Epithelial cell of esophagus (primary cell): ENCODE data around the gene NAXE.

ENCODE experiments used
- DNase-seq: peaks from one replicate; pipeline ENCODE4 v3.0.0; 2010; ENCODE audit warnings: low read depth
- H3K4me3 ChIP-seq: 2 replicates; pipeline ENCODE4 v1.5.1; 2011; ENCODE audit warnings: mild to moderate bottlenecking, low read length, control low read depth
- CTCF ChIP-seq: IDR thresholded peaks from 2 replicates; pipeline ENCODE4 v1.5.1; 2011; ENCODE audit warnings: low read depth, mild to moderate bottlenecking, low read length, control low read depth, inconsistent platforms; ENCODE audit not compliant: insufficient read depth; ENCODE audit errors: missing control alignments

NAXE gene

GRCh38 chr1:156593661-156593989, 2.0 kb downstream of the NAXE start:
- no peak for TF ChIP-seq CTCF
- no peak overlapping the region for H3K4me3 ChIP-seq
- DNase-seq = no peak

GRCh38 chr1:156594190-156594589, 2.6 kb downstream of the NAXE start:
- TF ChIP-seq CTCF = no peak
- no peak for DNase-seq
- no peak overlapping the region for H3K4me3 ChIP-seq

DNA sequence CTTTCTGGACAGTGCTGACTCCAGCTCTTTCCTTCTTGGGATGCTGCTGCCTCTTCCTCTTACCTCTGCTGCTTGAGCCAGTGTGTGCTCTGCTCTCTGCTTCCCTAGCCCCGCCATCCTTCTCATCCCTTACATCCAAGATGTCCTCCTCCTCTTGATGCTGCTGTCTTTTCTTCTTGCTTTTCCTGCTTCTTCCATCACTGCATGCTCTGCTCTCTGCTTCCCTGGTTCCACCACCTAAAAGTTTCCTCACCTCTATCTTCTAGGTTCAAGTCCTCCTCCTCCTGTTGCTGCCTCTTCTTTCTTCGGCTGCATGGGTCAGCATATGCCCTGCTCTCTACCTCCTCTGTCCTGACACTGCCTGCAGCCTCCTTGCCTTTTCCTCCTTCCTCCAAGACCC, 3.4 kb downstream of the NAXE start:
- no peak for DNase-seq
- H3K4me3 ChIP-seq = no peak overlapping the region
- no peak for TF ChIP-seq CTCF

DNA sequence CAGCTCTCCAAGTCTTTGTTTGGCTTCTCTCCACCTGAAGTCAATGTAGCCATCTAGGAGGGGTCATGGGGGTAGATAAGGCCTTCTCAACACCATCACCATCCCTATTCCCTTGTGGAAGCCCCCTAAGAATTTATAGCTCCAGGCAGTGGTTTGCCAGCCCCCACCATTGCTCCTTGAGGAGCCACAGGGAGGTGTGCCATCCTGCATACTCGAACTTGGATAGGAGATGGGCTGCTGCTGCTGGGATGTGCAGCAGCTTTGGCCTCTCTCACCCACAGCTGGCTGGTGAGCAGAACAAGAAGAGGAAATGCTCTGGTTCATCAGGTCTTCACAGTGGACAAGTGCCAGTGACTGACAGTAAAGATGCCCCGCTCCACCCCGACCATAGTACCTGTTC, 4.8 kb downstream of the NAXE start:
- H3K4me3 ChIP-seq = no peak overlapping the region
- DNase-seq = no peak
- no peak for TF ChIP-seq CTCF

GRCh38 chr1:156598125-156598524, 6.5 kb downstream of the NAXE start:
- no peak for DNase-seq
- TF ChIP-seq CTCF = no peak
- no peak overlapping the region for H3K4me3 ChIP-seq

- no peak overlapping the region for H3K4me3 ChIP-seq
- DNase-seq = no peak
- TF ChIP-seq CTCF = no peak
Observed at GRCh38 chr1:156598731-156599432, 7.3 kb downstream of the NAXE start.

DNA sequence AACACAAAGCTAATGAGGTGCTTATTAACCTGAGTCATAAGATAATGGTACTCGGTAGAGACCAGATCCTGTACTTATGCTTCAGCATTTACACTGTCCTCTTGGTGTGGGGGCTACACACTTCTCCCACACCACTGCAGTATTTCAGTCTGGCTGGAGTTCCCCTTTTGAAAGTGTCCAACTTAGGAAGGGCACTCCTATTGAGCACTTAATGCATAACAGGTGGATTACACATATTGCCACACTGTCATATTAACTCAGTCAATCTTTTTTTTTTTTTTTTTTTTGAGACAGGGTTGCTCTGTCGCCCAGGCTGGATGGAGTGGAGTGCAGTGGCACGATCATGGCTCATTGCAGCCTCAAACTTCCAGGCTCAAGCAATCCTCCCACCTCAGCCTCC, 8.2 kb downstream of the NAXE start:
- no peak overlapping the region for H3K4me3 ChIP-seq
- TF ChIP-seq CTCF = peak; percentile 27
- peak; percentile 43 for DNase-seq
